Right lobe of liver (tissue), 4 donors: ENCODE results near the gene KAT2A.

ENCODE experiments used
- POLR2A ChIP-seq: fragments of 450-650 bp; IDR thresholded peaks from one replicate; pipeline ENCODE4 v1.6.1; 2017; ENCODE audit warnings: antibody characterized with exemption, mild to moderate bottlenecking
- TF ChIP-seq, protein P1 (sequence below), 4 donors: fragments of 200-600 bp in 3 of 4; fragments of 450-650 bp in 1 of 4; IDR thresholded peaks; one replicate each; pipeline versions ENCODE4 v1.5.1 to v1.8.0; 2016 to 2022; ENCODE audit warnings: antibody characterized with exemption in 4 of 4, mild to moderate bottlenecking in 2 of 4
- donor health status: DM: no; HTN: no; CAD: no.
- donor health status: DM: no; HTN: no; CAD: no.
- donor health status: DM: no; HTN: yes; CAD: no.

- TF ChIP-seq, protein P1, sequence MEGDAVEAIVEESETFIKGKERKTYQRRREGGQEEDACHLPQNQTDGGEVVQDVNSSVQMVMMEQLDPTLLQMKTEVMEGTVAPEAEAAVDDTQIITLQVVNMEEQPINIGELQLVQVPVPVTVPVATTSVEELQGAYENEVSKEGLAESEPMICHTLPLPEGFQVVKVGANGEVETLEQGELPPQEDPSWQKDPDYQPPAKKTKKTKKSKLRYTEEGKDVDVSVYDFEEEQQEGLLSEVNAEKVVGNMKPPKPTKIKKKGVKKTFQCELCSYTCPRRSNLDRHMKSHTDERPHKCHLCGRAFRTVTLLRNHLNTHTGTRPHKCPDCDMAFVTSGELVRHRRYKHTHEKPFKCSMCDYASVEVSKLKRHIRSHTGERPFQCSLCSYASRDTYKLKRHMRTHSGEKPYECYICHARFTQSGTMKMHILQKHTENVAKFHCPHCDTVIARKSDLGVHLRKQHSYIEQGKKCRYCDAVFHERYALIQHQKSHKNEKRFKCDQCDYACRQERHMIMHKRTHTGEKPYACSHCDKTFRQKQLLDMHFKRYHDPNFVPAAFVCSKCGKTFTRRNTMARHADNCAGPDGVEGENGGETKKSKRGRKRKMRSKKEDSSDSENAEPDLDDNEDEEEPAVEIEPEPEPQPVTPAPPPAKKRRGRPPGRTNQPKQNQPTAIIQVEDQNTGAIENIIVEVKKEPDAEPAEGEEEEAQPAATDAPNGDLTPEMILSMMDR (IDR thresholded peaks at IDR 0.05) = no peak
- peak; percentile 52 for TF ChIP-seq POLR2A
Measured at GRCh38 chr17:42135664-42136653, 14.8 kb upstream of the KAT2A start.
